Astrocyte (in vitro differentiated cells and primary cell): ENCODE results near the gene RAB4B. TPM values are rescaled to one million over a fixed set of nuclear protein-coding genes. Genes with fewer than 3 reads are reported as not detected.

Experiments
- DNase-seq: peaks from one replicate; pipeline ENCODE4 v3.0.0-alpha.2; 2010; ENCODE audit warnings: low read depth
- FAIRE-seq: peaks from 2 replicates; lab custom pipeline; 2011; peaks lifted over from hg19 to GRCh38; lab: Jason Lieb, UNC
- H2AFZ ChIP-seq: 2 replicates; pipeline ENCODE4 v1.6.0; 2012; ENCODE audit warnings: low read depth, low read length, inconsistent platforms
- H3K27ac ChIP-seq: 2 replicates; pipeline ENCODE4 v1.5.1; 2011; ENCODE audit warnings: low read depth, low read length, inconsistent platforms
- H3K27me3 ChIP-seq: 2 replicates; pipeline ENCODE4 v1.6.0; 2011; ENCODE audit warnings: low read length, inconsistent platforms; ENCODE audit not compliant: insufficient read depth
- H3K36me3 ChIP-seq: 2 replicates; pipeline ENCODE4 v1.5.1; 2011; ENCODE audit warnings: low read length, inconsistent platforms; ENCODE audit not compliant: insufficient read depth
- H3K4me1 ChIP-seq: 2 replicates; pipeline ENCODE4 v1.5.1; 2011; ENCODE audit warnings: low read length, inconsistent platforms; ENCODE audit not compliant: insufficient read depth
- H3K4me2 ChIP-seq: 2 replicates; pipeline ENCODE4 v1.6.0; 2012; ENCODE audit warnings: low read length, inconsistent platforms
- H3K4me3 ChIP-seq: 2 replicates; pipeline ENCODE4 v1.5.1; 2011; ENCODE audit warnings: low read depth, mild to moderate bottlenecking, low read length, inconsistent platforms; ENCODE audit not compliant: insufficient read depth
- H3K79me2 ChIP-seq: 2 replicates; pipeline ENCODE4 v1.6.0; 2012; ENCODE audit warnings: mild to moderate bottlenecking, low read length, inconsistent platforms; ENCODE audit not compliant: insufficient read depth
- H3K9ac ChIP-seq: 2 replicates; pipeline ENCODE4 v1.6.0; 2012; ENCODE audit warnings: mild to moderate bottlenecking, low read length, inconsistent platforms
- H3K9me3 ChIP-seq: 2 replicates; pipeline ENCODE4 v1.5.1; 2012; ENCODE audit warnings: low read depth, mild to moderate bottlenecking, low read length, inconsistent platforms; ENCODE audit not compliant: insufficient read depth
- H4K20me1 ChIP-seq: 2 replicates; pipeline ENCODE4 v1.6.0; 2012; ENCODE audit warnings: low read length, inconsistent platforms; ENCODE audit not compliant: insufficient read depth
- H3K27ac Mint-ChIP-seq: one replicate; pipeline ENCODE4 v1.8.0; 2021; ENCODE audit warnings: mild to moderate bottlenecking, mixed read lengths; ENCODE audit not compliant: unreplicated experiment
- H3K27me3 Mint-ChIP-seq: one replicate; pipeline ENCODE4 v1.8.0; 2021; ENCODE audit warnings: low read depth, mixed read lengths; ENCODE audit not compliant: unreplicated experiment
- H3K36me3 Mint-ChIP-seq: one replicate; pipeline ENCODE4 v1.8.0; 2021; ENCODE audit warnings: low read depth, mixed read lengths; ENCODE audit not compliant: unreplicated experiment
- H3K4me1 Mint-ChIP-seq: one replicate; pipeline ENCODE4 v1.8.0; 2021; ENCODE audit warnings: low read depth, mixed read lengths; ENCODE audit not compliant: unreplicated experiment
- H3K4me3 Mint-ChIP-seq: one replicate; pipeline ENCODE4 v1.8.0; 2021; ENCODE audit warnings: mild to moderate bottlenecking, moderate library complexity, mixed read lengths; ENCODE audit not compliant: unreplicated experiment
- H3K9me3 Mint-ChIP-seq: one replicate; pipeline ENCODE4 v1.8.0; 2021; ENCODE audit warnings: mild to moderate bottlenecking, mixed read lengths; ENCODE audit not compliant: unreplicated experiment
- EZH2 ChIP-seq: IDR thresholded peaks from 2 replicates; pipeline ENCODE4 v1.6.1; 2012; ENCODE audit warnings: mild to moderate bottlenecking, low read length, inconsistent platforms; ENCODE audit not compliant: insufficient read depth
- total RNA-seq: library from RNA; stranded (reverse); gene quantifications from 2 replicates; pipeline ENCODE4 v1.2.1, GENCODE V29; 2021
- TF ChIP-seq, protein P1 (sequence below): IDR thresholded peaks from 2 replicates; pipeline ENCODE4 v1.5.1; 2011; ENCODE audit warnings: low read depth, mild to moderate bottlenecking, inconsistent platforms, low read length, moderate library complexity; ENCODE audit not compliant: insufficient read depth

Gene RAB4B
- total RNA-seq, 1 donor from 2014 or later: 18.8 TPM

DNA sequence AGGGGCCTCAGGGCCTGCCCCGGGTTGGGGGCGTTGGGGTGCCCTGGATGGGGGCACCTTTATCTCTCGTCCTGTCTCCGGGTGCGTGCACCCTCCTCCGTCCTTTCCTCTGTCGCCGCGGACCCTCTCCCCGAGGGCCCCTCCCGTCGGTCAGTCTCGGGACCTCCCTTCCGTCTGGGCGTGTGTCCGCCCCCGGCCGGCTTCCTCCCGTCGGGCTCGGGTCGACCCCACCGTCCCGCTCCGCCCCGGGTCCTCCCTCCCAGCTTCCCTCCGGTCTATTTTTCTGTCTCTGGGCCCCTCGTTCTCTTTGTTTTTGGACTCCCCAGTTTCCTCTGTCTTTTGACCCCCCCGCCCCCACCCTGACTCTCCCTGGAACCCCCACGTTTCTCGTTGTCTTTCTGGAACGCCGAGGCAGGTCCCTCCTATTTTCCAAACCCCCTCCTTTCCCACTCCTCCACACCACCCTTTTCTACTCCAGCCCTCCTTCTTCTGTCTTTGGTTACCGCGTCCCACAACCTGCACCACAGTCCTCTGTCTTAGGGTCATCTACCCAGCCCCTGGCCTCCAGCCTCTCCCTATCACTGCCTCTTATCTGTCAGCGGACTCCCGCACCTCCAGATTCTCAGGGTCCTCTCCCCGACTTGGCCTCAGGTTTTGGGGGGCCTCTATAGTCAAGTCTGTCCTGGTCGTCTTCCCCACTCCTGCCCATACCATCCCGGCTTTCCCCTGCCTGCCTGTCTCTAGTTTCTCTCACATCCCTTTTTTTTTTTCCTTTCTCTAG lies 21.7 kb downstream of the RAB4B start:
- peaks cover 51% of the 10 kb centered on the region for H4K20me1 ChIP-seq
- H3K4me3 ChIP-seq: peak overlapping the region; percentile 73
- H3K27me3 ChIP-seq: no peaks in the 10 kb centered on the region
- H2AFZ ChIP-seq: no peak overlapping the region
- Mint-ChIP-seq H3K27me3 (no peaks in the 10 kb centered on the region), H3K36me3 (peaks cover 4% of the 10 kb centered on the region), H3K9me3 (no peaks in the 10 kb centered on the region), H3K27ac (peak overlapping the region; percentile 85), H3K4me1 (peaks cover 34% of the 10 kb centered on the region), H3K4me3 (peak overlapping the region; percentile 96)
- FAIRE-seq (no peak), DNase-seq (no peak)
- H3K36me3 ChIP-seq: no peaks in the 10 kb centered on the region
- H3K9ac ChIP-seq: peak overlapping the region; percentile 94
- H3K27ac ChIP-seq: peak overlapping the region; percentile 67
- peaks cover 32% of the 10 kb centered on the region for H3K4me1 ChIP-seq
- H3K9me3 ChIP-seq: no peaks in the 10 kb centered on the region
- peak overlapping the region; percentile 97 for H3K4me2 ChIP-seq
- H3K79me2 ChIP-seq: peaks cover 54% of the 10 kb centered on the region
- TF ChIP-seq, protein P1, sequence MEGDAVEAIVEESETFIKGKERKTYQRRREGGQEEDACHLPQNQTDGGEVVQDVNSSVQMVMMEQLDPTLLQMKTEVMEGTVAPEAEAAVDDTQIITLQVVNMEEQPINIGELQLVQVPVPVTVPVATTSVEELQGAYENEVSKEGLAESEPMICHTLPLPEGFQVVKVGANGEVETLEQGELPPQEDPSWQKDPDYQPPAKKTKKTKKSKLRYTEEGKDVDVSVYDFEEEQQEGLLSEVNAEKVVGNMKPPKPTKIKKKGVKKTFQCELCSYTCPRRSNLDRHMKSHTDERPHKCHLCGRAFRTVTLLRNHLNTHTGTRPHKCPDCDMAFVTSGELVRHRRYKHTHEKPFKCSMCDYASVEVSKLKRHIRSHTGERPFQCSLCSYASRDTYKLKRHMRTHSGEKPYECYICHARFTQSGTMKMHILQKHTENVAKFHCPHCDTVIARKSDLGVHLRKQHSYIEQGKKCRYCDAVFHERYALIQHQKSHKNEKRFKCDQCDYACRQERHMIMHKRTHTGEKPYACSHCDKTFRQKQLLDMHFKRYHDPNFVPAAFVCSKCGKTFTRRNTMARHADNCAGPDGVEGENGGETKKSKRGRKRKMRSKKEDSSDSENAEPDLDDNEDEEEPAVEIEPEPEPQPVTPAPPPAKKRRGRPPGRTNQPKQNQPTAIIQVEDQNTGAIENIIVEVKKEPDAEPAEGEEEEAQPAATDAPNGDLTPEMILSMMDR: no peak

DNA sequence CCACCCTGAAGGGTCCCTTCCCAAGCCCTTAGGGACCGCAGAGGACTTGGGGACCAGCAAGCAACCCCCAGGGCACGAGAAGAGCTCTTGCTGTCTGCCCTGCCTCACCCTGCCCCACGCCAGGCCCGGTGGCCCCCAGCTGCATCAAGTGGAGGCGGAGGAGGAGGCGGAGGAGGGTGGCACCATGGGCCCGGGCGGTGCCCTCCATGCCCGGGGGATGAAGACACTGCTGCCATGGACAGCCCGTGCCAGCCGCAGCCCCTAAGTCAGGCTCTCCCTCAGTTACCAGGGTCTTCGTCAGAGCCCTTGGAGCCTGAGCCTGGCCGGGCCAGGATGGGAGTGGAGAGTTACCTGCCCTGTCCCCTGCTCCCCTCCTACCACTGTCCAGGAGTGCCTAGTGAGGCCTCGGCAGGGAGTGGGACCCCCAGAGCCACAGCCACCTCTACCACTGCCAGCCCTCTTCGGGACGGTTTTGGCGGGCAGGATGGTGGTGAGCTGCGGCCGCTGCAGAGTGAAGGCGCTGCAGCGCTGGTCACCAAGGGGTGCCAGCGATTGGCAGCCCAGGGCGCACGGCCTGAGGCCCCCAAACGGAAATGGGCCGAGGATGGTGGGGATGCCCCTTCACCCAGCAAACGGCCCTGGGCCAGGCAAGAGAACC lies 22.4 kb downstream of the RAB4B start:
- FAIRE-seq: no peak
- peak overlapping the region; percentile 96 for H3K4me3 Mint-ChIP-seq

More for the DNA sequence above, 22.4 kb downstream of the RAB4B start:
- H3K36me3 ChIP-seq: no peaks in the 10 kb centered on the region
- H3K9ac ChIP-seq: peak overlapping the region; percentile 94
- H3K4me1 Mint-ChIP-seq: peaks cover 37% of the 10 kb centered on the region
- DNase-seq: no peak
- no peak overlapping the region for H3K27ac ChIP-seq
- peaks cover 34% of the 10 kb centered on the region for H3K4me1 ChIP-seq
- H4K20me1 ChIP-seq: peaks cover 58% of the 10 kb centered on the region
- TF ChIP-seq, protein P1: no peak
- no peak for TF ChIP-seq EZH2
- H3K4me2 ChIP-seq: peak overlapping the region; percentile 97
- H3K9me3 Mint-ChIP-seq: no peaks in the 10 kb centered on the region
- no peaks in the 10 kb centered on the region for H3K9me3 ChIP-seq
- peak overlapping the region; percentile 85 for H3K27ac Mint-ChIP-seq
- H3K27me3 Mint-ChIP-seq: no peaks in the 10 kb centered on the region
- H3K36me3 Mint-ChIP-seq: peaks cover 4% of the 10 kb centered on the region
- H3K79me2 ChIP-seq: peaks cover 61% of the 10 kb centered on the region
- no peak overlapping the region for H2AFZ ChIP-seq
- peak overlapping the region; percentile 73 for H3K4me3 ChIP-seq
- no peaks in the 10 kb centered on the region for H3K27me3 ChIP-seq
